ENCODE results near the gene FREM3.

Gene FREM3

DNA sequence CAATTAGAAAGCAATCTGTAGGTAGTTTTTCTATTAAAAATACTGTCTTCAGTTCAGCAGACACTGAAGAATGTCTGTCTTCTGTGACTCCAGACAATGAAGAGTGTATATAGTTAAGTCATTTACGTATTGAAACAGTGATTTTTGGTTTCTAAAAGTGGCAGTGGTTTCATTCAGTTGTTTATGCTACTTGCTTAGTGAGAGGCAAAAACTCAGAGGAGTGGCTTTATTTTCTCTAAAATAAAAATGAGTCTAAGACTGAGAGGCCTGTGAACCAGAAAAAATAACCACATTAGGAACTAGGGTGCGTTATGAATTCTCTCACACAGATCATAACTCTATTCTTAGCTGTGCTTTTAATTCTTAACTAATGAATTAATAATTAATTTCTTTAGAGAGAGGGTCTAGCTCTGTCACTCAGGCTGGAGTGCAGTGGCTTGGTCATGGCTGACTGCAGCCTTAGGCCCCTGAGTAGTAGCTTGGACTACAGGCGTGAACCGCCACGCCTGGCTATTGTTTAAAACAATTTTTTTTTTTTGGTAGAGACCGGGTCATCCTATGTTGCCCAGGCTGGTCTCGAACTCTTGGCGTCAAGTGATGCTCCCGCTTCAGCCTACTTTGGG, 31.4 kb downstream of the FREM3 start:
- in situ Hi-C loops (cut with HindIII; ENCODE audit: low sequenced_read_pairs): no loop called here

DNA sequence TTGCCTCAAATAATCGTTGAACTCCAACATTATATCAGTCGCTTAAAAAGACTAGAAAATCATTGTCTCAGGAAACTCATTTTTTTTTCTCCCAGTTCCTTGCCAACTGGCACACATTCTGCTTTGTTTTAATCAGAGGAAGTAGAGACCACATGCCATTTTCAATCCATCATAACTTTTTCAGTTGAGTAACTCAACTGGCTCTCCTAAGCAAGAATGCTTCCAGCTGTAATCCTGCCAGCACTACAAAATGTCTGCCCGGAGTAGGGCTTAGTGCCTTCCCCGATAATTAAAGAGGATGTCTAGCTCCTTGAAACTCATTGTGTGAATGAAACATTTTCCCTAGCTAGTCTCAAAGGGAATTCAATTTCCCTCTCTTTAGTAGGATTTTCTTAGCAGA, 33.0 kb downstream of the FREM3 start:
- in situ Hi-C loops (cut with HindIII; ENCODE audit: low sequenced_read_pairs): no loop called here

DNA sequence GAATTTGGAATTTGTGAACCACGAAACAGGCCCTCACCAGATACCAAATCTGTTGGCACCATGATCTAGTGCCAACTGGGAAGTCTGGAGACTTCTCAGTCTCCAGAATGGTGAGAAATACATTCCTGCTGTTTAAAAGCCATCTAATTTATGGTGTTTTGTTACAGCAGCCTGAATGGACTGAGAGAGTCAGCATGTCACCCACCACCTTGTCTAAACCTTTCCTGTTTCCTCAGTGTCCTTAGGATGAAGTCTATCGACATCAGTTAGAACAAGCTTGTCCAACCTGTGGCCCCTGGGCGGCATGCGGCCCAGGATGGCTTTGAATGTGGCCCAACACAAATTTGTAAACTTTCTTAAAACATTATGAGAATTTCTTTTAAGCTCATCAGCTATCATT, 42.1 kb downstream of the FREM3 start:
- in situ Hi-C loops (cut with HindIII; ENCODE audit: low sequenced_read_pairs): no loop called here

DNA sequence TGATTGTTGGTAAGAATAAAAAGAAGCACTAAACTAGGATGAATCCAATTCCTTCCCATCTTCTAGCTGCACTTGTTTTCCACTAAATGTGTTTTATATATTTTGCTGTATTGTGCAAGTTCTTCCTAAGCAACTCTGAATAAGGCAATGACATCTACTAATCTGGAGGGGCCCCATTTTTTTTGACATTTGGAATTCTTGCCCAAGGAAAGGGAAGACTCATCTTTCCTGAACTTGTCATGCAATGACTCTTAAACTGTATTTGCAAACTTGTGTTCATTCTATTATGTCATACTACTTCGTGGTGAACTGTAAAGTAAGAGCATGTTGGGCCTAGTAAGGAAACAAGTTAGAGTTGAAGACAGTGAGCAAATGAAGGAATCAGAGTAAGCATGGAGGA, 45.9 kb downstream of the FREM3 start:
- in situ Hi-C loops (cut with HindIII; ENCODE audit: low sequenced_read_pairs): no loop called here

DNA sequence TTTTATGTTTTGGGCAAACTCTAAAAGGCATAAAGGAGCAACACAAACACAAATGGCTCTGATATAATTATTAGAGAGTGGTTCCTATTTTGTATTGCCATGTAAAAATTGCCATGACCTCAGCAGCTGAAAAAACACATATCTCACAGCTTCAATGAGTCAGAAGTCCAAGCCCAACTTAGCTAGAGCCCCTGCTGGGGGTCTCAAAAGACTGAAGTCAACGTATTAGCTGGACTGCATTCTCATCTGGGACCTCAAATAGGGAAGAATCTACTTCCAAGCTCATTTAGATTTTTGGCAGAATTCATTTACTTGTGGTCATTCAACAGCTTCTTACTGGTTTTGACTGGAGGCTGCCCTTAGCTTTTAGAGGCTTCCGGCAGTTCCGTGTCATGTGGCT, 47.4 kb downstream of the FREM3 start:
- in situ Hi-C loops (cut with HindIII; ENCODE audit: low sequenced_read_pairs): no loop called here

DNA sequence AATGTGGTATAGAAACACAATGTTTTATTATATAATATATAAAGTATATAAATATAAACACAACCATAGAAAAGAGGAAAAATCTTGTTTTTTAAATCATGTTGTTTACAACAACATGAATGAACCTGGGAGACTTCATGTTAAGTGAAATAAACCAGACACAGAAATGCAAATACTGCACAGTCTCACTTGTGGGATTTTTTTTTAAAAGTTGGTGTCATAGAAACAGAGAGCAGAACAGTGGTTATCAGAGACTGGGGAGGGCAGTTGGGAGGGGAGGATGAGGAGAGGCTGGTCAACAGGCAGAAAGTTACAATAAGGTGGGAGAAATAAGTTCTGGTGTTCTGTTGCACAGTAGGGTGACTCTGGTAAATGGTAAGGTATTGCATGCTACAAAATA, 57.1 kb downstream of the FREM3 start:
- in situ Hi-C loops (cut with HindIII; ENCODE audit: low sequenced_read_pairs): no loop called here

DNA sequence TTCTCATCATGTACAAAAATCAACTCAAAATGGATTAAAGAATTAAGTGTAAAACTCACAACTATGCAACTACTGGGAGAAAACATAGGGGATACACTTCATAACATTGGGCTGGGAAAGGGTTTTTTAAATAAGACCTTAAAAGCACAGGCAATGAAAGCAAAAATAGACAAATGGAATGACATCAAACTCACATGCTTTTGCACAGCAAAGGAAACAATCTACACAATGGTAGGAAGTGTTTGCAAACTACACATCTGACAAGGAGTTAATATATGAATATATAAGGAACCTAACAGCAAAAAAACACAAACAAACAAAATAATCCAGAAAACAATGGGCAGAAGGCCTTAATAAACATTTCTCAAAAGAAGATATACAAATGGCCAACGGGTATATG, 57.9 kb downstream of the FREM3 start:
- in situ Hi-C loops (cut with HindIII; ENCODE audit: low sequenced_read_pairs): no loop called here

DNA sequence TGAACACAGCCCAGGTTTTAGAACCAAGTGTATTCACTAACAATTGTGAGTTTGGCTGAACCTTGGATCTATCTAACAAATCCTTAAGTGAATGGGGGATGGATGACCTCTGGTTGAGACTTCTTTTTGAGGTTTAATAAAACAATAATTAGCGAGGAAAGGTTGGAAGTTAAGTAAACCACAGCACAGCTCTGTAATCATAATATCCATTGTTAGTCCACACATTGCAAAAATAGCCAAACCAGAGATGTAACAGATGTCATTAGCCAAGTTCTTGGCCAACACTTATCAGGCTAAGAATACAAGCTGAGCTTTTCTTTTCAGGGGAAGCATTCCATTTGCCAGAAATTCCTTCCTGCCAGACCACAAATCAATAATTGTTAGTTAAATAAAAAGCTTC, 59.1 kb downstream of the FREM3 start:
- in situ Hi-C loops (cut with HindIII; ENCODE audit: low sequenced_read_pairs): no loop called here

DNA sequence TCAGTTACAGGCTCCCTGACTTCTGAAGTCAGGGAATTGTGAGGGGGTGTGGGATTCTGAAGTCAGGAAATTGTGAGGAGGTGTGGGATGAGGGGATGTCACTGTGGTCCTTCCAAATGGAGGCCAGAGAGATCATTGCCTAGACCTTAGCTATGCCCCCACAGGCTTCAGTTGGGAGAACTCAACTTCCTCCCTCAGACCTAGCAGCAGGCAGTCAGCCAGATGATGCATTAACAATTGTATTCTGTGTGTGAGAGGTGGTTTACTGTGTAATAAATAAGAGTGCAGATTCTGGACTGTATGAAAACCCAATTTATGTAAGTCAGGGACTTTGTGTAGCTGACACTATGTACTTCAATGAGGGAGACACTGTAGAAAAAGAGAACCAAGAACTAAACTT, 65.7 kb downstream of the FREM3 start:
- in situ Hi-C loops (cut with HindIII; ENCODE audit: low sequenced_read_pairs): no loop called here

DNA sequence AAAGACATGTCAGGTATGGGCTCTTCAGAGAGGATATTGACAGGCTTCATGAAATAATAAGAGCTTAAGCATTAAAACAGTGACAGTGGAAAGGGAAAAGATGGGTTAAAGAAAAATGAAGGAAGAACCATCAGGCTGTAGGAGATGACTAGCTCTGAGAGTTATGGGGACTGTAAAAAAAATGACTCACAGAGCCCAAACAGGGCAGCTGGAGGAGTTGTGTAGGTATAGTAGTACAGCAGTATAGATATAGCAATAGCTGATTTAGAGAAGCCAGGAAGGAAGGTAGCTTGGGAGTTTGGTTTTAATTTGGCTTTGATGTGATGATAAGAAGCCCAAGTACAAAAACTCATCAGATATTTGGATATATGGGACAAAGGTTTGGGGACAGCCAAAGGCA, 66.6 kb downstream of the FREM3 start:
- in situ Hi-C loops (cut with HindIII; ENCODE audit: low sequenced_read_pairs): no loop called here

DNA sequence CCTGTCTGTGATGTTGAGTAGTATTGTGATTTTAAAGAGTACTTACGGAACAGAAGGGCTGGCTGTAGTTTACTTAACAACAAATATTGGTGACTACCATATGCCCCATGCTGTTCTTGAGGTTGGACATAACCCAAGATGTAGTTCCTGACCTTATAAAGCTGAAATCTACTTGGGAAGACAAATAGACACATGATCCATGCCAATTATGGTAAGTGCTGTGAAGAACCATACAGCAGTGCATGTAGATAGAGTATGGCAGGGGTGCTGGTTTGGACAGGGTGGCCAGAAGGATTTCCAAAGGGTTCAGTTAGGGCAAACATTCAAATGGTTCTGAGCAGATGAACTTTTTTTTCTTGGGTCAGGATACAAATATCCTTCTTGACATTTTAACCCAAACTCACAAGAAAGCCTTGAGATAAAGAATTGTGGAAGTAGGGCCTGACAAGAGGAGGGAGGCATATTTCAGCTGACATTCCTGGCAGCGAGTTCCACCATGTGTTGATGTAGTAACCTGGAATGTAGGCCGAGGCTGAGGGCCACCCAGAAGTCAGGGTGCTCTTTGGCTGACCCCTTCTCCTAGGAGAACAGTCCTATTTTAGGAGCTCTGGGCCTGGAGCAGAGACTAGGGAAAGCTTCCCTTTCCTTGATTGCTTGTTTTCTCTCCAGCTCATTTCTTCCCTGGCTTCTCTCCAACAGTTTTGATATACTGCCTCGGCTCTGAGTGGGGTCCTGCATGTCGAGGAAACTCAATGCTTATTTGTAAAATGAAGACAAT, 74.2 kb downstream of the FREM3 start:
- in situ Hi-C loops (cut with HindIII; ENCODE audit: low sequenced_read_pairs): no loop called here

DNA sequence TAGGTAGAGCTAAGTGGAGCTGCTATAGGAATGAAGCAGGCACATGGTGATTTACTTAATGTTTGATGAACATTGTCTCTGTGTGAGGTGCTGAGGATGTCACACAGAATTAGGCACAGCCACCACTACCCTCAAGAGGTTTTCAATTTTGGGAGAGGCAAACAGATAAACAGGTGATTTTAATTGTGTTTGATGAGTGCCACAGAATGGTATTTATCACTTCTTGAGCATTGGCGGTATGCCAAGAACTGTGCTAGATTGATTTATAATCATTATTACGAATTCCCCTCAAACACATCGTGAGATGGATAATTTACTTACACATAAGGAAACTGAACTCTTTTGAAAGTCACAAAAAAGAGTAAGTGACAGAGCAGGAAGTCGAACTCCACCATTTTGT, 74.8 kb downstream of the FREM3 start:
- in situ Hi-C loops (cut with HindIII; ENCODE audit: low sequenced_read_pairs): no loop called here

DNA sequence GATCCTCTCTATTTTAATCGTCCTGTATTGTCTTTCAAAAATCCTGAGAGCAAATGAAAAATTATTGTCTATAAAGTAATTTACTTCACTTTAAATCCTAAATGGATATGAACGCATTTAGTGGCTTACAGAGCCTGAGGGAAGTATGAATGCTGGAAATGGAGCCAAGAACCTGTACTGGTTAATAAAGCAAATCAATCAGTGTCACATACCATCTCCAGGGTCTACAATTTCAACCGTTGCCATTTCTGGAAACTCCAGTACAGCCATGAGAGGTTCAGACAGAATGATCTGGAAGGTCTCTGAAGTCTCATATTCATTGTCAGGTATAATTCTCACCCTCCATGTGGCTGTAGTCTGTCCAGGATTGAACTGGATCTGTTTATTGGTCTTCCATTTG, 76.6 kb downstream of the FREM3 start:
- in situ Hi-C loops (cut with HindIII; ENCODE audit: low sequenced_read_pairs): no loop called here

DNA sequence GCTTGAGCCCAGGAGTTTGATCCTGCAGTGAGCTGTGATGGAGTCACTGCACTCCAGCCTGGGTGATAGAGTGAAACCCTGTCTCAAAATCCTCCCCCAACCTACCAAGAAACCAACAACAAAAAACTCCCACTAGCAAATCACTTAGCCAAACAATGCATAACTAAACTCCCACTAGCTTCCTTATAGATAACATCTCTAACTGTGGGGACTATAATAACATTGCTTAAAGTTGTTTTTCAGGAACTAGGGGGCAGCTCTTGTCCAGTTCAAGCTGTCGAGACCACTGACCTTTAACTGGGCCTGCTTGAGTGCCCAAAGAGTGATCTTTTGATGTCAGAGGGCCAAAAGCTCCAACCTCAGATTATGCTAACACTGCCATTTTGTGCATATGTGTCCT, 81.7 kb downstream of the FREM3 start:
- in situ Hi-C loops (cut with HindIII; ENCODE audit: low sequenced_read_pairs): no loop called here

DNA sequence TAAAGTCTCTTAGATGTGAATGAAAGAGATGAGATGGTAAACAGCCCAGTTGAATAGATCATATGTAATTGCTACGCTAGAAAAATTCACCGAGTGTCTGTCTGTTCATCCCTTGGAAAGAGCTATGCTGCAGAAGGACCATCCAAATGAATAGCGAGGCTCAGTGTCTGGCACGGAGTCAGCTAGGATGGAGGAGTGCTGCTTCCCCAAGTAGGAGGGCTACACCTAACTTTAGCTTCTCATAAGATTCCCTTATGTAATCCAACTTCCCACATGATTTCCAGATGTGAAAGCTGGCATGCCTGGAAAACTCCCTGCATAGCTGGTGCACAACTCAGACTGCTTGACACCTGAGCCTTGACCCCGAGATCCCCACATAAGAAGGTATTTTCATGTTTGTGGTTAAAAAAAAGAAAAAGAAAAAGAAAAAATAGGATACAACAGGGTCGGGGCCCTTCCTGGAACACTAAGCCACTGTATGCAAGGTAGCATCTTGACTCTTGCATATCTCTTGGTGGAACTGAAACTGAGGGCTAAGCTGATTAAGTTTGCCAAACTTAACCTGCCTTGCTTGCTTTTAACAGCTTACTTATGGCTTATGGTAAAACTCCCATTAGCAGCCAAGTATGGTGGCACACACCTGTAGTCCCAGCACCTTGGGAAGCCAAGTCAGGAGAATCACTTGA, 82.3 kb downstream of the FREM3 start:
- in situ Hi-C loops (cut with HindIII; ENCODE audit: low sequenced_read_pairs): no loop called here

DNA sequence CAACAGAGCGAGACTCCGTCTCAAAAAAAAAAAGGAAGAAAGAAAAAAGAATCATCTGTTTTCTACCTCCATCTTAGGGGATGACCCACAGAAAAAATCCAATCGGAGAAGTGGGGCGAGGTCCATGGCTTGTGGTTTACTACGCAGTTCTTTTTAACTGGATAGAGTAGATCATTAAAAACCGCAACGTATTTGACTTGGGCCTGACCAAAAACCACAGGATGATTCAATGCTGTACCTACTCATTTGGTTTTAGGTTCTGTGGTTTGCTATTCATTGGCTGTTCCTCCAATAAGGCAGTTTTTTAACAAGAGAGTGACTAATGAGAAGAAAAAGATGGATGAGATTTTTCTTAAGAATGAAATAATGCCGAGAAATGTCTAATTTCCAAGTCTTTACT, 83.7 kb downstream of the FREM3 start:
- in situ Hi-C loops (cut with HindIII; ENCODE audit: low sequenced_read_pairs): no loop called here

DNA sequence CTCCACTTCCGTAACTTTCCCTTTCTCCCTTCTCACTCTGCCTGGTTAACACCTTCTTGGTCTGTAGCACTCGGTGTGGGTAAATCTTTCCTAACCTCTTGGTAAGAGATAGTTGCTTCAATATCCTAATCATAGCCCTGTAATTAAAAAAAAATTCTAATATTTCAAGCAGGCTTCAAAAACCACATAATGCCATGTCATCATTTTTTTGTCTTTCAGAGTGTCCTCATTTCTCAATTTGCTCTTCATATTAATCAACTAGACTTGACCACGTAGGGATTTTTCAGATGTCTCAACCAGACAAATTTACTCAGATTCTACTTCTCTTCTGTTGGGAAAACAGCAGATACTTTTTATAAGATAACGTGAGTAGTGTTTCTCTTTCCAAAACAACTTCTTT, 91.0 kb downstream of the FREM3 start:
- in situ Hi-C loops (cut with HindIII; ENCODE audit: low sequenced_read_pairs): no loop called here

DNA sequence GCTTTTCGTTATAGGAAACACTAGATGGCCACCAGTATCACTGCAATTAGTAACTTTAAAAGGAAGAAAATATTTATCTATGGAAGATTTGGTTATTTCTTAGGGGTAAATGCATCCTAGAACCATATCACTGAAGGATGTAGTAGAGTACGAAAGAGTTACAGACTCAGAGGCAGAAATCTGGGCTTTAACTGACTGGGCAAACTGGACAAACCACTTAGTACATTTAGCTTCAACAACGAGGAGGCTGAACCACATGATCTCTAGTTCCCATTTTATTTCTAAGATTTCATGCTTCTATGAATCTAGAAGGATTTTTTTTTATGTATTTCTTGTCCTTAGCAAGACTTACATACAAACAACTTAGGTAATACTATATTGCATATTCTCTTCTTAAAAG, 94.0 kb downstream of the FREM3 start:
- in situ Hi-C loops (cut with HindIII; ENCODE audit: low sequenced_read_pairs): no loop called here

DNA sequence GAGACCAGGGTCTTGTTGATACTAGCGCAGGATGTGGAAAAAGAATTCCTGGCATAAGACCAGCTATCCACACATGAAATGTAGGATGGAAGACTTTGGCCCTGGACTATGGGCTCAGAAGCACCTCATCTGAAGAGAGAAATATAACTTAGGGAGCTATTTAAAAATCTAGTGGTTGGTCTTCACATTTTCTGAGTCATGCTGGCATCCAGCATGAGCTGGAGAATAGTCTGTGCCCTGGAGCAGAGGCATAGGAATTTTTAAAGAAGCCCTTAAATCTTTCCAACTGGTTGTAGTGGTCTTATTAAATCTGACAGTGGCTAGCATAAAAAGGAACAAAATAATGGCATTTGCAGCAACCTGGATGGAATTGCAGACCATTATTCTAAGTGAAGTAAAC, 100.6 kb downstream of the FREM3 start:
- in situ Hi-C loops (cut with HindIII; ENCODE audit: low sequenced_read_pairs): no loop called here

DNA sequence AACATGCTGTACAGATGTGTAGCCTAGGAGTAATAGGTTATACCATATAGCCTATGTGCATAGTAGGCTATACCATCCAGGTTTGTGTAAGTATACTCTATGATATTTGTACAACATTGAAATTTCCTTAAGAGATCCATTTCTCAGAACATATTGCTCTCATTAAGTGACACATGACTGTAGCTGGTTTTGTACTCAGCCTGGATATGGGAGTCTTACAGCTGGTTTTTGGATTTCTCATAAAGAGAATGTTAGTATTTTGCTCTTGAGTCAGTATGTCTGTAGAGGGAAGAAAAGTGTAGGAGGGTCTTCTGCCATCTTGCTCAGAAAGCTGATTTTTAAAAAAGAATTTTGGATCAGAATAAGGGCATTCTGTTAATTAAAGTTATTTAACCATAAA, 101.7 kb downstream of the FREM3 start:
- in situ Hi-C loops (cut with HindIII; ENCODE audit: low sequenced_read_pairs): no loop called here

DNA sequence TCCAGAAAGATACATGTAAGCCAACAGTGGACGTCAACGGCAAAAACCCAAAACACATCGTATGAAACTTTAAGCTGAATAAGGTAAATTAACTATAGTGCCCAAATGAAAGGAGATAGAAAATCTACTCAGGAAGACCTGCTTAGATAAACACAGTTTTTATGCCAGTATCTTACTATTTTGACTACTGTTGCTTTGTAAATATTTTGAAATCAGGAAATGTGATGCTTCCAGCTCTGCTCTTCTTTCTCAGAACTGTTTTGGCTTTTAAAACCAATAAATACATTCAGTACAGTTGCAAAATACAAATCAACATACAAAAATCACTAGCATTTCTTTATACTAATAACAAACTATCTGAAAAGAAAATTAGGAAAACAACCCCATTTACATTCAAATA, 103.2 kb downstream of the FREM3 start:
- in situ Hi-C loops (cut with HindIII; ENCODE audit: low sequenced_read_pairs): no loop called here

DNA sequence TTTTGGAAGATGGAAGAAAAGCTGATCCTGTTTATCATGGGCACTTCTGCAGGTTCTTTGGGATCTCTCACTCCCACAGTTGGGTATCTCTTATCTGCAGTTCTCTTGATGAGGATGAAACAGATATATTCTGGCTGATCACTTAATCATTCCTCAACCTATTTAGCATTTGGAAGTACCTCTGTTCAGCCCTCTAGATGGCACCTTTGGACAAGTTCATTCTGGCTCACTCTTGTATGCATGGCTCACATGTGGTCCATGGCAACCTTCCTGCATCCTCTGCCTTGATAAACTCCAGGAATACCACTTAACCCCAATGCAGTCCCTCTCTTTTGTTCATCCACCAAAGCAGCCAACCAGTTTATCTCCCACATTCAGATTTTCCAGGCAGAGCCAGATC, 112.8 kb downstream of the FREM3 start:
- in situ Hi-C loops (cut with HindIII; ENCODE audit: low sequenced_read_pairs): no loop called here

All from endothelial cell of hepatic sinusoid (primary cell).